ENCODE data around the gene SCOC.
"Not testable (repeated sequence)": the region's sequence is repeated elsewhere in the genome, so short reads cannot be mapped to it uniquely, and the experiment has no call there.

SCOC gene

DNA sequence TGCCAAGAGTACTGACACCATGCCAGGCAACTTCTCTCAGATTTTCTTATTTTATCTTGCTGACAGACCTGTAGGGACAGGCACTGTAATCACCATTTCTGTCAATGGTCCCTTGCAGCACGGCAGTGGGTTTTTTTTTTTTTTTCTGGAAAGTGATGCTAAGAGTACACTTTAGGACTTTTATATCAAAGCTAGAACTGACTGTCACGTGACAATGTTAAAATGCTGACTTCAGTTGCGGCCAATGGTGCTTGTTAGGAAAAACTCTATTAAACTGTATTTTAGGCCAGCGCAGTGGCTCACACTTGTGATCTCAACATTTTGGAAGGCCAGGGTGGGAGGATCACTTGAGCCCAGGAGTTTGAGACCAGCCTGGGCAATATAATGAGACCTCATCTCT, 12.3 kb upstream of the SCOC start:
- DNase-seq (ENCODE audit: low read depth), result no peak

DNA sequence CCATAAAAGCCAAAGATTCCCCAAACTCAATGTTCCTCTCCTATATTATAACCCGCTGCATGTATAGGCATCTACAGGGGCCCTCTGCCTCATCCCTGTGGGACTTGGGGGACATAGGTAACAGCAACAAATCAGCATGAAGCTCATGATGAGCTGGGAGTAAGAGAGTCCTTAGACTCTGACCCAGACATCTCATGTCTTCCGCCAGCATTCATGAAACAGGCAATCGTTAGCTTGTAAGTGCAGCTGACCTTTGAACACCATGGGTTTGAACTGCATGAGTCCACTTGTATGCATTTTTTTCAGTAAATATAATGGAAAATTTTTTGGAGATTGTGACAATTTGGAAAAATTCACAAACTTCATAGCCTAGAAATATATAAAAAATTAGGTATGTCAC, 10.4 kb upstream of the SCOC start:
- DNase-seq (ENCODE audit: low read depth), result no peak

DNA sequence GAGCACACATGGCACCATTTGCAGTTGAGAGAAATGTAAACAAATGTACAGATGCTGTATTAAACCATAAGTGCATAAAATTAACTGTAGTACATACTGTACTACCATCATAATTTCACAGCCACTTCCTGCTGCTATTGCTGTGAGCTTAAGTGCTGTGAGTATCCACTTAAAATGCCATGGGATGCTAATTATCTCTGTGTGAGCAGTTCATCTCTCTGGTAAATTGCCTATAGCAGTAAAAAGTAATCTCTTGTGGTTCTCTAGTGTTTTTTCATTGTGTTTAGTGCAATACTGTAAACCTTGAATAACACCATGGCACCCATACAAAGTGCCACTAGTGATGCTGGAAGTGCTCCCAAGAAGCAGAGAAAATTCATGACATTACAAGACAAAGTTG, 9.9 kb upstream of the SCOC start:
- DNase-seq (ENCODE audit: low read depth), result no peak

DNA sequence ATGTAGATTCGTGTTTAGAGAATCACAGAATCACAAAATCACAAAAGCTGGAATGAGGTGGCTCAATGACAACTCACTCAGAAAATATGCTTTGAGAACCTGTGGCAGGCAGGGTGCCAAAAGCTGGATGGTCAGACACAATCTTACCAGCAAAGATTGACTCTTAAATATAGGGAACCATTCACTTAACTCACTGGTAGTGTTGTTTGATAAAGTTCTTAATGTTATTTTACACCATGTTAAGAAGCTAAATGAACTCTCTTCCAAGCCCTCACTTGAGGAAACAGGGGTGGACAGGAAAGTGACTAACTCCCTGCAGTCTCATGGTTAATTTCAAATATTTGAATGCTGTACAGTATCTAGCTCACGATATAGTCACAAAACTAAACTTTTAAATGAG, 5.7 kb upstream of the SCOC start:
- no peak for DNase-seq (ENCODE audit: low read depth)

DNA sequence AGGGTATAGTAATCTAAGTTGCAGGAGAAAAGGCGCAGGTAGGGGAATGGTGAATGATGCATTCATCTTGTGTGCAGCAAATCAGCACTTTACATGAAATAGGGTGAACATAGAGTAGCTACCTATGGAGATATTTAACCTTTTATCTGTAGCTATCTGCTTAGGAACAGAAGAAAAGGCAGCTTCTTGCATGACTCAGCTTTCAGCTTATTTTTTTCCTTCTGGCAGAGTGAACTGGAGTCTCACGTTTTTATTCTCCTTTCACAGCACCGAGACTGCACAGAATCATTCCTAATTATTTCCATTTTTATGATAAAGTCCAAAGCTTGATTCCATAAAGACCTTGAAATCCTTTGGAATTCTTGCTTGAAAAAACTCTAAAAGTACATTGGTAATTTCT, 4.8 kb upstream of the SCOC start:
- no peak for DNase-seq (ENCODE audit: low read depth)

DNA sequence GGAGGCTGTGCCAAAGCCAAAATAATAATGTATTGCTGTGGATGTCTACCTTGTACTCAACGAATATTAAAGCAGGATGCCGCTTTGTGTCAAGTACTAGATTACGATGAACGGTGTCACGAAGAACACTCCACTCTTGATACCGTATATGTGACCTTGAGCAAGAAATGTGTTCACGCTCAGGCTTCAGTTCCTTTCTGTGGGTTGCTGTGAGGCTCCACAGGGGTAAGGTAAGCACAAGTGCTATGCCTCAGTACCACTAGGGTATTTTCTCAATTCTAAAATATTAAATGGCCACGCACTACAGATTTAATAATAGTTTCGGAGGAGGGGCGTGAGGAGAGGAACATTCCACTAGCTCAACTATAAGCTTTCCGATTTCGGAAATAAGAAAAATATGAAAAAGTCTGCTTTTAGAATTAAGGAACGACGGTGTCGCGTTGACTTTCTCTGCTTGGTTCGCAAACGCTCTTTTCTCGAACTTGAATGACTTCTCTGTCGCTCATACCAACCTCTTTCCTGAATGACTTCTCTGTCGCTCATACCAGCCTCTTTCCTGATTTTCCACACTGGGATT, 607 bp upstream of the SCOC start:
- DNase-seq (ENCODE audit: low read depth), result no peak

DNA sequence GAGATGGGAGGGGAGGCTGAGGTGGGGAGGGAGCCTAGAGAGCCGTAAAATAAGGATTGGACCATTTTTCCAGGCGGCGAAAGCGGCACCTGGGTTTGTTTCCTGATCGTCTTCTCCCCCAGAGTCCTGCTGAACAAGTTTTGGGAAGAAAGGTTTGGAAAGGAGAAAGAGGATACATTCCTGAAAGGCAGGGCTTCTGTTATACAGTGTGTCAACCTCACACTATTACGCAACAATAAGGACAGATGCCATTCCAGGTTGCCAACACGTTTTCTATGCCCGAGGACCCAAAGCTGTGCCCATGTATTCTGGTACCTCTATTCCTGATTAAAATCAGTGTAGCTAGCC, 658 bp downstream of the SCOC start:
- DNase-seq (ENCODE audit: low read depth), result no peak

DNA sequence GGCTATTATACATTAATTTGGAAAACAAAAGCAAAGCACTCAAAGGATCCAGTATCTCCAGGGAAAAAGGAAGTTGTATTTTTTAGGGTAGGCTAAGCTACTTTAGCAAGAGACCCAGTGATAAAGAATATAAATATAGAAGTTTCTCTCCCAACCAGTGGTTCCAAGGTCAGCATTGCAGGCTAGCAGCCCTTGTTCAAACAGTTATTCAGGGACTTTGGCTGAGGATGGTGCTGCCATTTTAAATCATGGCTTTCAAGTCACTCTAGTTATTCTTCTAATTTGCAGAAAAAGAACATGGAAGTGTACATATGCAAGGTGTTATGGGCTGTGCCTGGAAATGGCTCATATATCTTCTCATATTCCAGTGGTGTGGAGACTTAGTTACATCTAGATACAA, 9.3 kb downstream of the SCOC start:
- DNase-seq (ENCODE audit: low read depth), result no peak

DNA sequence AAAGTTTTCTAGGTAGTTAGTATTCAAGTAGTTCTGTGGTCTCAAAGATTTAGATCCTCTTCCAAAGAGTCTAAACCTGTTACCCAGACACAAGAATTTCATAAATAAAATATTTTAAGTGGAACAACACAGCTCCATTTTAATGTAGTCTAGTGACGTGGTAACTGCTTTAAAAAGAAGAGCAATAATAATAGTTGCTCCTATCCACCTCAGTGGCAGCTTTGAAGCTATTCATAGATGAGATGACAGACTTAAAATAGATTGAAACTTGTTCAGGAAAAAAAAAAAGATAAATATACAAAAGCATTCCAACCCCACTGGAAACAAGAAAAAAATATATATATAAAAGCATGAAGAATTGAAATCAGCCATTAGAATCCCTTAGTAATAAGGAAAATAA, 14.6 kb downstream of the SCOC start:
- DNase-seq (ENCODE audit: low read depth), result no peak

DNA sequence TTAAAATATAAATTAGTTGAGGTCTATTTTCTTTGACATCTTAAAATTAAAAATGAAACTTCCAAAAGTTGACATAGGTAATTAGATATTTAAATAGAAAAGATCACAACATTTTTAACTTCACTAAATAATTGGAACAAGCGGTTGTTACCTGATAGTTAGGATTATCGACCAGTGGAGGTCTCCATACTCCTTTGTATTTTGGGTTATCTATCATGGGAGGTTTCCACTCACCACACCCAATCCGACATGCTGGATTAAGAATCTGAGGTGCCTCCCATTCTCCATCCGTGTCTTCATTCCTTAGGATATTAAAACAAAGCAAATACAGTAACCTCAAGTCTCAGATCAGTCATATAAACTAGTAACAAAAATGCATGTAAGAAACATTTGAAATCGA, 22.2 kb downstream of the SCOC start:
- no peak for DNase-seq (ENCODE audit: low read depth)

DNA sequence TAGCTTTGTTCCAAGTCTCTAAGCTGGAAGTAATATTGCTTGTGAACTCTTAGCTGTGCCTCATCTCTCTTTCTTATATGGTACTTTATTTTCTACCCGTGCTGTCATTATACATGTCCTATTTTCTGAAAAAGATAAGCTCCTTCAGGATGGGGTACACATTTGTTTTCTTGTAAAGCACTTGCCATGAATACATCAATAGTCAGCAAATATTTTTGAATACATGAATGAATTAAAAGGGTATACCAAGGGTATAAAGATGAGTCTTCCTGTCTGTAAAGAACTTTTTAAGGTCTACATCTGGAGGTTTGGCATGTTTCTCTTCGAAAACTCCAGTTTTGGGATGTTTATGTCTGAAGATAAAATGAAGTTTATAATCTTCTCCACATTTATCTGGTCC, 26.7 kb downstream of the SCOC start:
- DNase-seq (ENCODE audit: low read depth), result no peak

DNA sequence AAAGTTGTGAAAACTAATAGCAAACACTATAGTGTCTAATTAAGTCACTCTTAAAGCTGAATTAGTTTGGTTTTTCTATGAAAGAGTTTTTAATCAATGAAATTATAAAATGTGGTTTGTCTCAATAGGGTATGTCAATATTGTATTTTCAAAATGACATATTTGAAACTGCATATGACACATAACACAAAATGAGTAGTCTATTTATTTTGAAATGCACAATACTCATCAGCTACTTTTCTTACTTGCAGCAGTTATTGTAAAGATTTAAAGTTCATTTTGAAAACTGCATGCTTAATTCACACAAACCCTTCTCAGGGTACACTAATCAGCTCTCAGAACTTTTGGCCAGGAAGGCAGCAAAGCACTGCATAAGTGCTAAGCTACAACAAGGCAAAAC, 32.8 kb downstream of the SCOC start:
- DNase-seq (ENCODE audit: low read depth), result no peak

DNA sequence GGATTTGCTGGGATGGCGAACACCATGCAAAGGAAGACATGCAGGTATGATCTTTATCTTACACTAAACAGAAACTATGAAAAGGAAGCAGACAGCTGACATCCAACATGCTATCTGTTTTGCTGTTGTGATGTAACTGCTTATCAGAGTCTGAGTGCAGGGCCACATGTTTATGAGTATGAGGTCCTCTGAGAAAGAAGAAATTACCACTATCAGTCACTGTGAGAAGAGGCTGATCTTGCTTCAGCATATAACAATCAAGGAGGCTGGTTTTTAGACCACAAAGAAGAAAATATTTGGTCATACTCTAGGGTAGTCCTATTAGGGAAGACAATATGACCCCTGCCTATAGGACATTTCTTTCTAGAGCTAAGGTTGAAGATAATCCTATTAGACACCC, 35.5 kb downstream of the SCOC start:
- DNase-seq (ENCODE audit: low read depth), result no peak

DNA sequence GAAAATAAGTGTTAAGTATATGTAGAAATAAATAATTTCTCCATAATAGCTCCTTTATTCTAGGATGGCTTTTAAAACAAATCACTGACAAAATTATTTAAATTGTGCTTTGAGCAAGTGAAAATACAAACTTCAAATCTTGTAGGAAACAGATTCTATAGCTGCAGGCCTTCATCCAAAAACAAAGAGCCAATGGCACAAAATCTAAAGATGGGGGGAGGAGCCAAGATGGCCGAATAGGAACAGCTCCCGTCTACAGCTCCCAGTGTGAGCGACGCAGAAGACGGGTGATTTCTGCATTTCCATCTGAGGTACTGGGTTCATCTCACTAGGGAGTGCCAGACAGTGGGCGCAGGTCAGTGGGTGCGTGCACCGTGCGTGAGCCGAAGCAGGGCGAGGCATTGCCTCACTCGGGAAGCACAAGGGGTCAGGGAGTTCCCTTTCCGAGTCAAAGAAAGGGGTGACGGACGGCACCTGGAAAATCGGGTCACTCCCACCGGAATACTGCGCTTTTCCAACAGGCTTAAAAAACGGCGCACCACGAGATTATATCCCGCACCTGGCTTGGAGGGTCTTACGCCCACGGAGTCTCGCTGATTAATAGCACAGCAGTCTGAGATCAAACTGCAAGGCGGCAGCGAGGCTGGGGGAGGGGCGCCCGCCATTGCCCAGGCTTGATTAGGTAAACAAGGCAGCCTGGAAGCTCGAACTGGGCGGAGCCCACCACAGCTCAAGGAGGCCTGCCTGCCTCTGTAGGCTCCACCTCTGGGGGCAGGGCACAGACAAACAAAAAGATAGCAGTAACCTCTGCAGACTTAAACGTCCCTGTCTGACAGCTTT, 39.9 kb downstream of the SCOC start:
- not testable (repeated sequence) for DNase-seq (ENCODE audit: low read depth)

DNA sequence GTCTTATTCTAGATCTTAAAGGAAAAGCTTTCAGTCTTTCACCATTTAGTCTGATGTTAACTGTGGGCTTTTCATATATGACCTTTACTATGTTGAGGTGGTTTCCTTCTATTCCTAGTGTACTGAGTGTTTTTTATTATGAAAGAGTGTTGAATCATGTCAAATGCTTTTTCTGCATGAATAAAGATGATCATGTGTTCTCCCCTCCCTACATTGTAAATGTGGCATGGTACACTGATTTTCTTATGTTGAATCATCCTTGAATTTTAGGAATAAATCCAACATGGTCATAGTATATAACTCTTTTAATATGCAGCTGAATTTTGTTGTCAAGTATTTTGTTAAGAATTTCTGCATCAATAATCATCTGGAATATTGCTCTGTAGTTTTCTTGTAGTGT, 49.7 kb downstream of the SCOC start:
- DNase-seq (ENCODE audit: low read depth), result no peak

DNA sequence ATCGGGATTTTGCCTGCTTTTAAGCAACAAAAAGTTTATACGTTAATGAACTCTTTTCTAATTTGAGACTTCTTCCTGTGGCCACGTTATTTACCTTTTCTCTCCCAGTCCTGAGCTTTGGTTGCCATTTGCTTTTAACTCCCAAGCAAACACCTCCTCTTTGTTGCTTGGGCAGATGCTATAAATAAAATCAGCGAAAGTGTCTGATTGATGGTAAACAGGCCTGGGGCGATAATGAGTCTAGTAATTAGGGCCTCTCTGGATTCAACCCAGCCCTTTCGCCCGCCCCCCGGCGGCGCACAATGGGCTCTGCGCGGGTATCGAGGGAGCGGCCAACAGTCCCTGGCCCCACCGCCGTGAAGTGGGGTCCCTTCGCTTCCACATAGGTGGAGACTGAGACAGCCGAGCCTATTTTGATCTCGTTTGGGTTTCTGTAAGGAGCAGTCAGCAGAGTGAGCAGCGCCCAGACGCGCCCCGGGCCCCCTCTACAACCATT, 53.2 kb downstream of the SCOC start:
- DNase-seq (ENCODE audit: low read depth), result no peak

DNA sequence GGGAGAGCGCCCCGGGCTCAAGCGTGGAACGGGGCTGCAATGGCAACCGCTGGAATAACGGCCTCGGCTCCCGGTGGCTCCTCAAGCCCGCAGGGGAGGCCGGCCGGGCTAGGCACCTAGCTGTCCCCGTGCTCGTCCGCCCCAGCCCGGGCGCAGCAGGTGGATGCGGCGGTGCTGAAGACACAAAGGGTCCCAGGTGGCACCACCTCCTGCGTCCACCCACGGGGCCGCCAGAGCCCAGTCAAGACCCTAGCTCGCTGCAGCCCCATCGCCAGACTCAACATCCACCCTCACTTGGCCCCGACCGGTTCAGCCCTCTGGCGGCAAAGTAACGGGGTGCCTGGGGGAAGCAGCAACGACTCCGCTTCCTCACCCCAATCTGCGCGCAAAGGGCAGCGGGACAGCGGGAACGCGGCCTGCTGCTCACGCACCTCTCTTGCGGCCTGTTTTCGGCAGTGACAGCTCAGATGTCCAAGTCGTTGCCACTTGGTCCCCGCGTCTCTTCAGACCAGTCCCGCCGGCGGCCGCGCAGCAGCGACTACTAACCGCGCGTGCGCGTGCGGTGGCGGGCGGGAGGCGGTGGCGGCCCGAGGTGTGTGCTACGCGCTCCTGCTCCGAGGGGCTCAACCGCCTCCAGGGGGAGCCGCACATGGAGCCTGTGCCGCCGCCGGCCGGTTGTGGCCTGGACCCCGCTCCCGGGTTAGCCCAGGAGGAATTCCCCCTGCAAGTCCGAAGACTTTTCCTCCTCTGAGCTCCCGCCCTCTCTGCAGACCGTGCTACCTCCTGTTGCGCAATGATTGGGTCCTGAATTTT, 53.9 kb downstream of the SCOC start, which contains the start of gene CLGN:
TSS of gene CLGN (minus strand) at position 543 of the 813 bp plus-strand sequence. CDS start 14,570 bp downstream, outside the sequence.
- DNase-seq (ENCODE audit: low read depth), result peak; percentile 22

DNA sequence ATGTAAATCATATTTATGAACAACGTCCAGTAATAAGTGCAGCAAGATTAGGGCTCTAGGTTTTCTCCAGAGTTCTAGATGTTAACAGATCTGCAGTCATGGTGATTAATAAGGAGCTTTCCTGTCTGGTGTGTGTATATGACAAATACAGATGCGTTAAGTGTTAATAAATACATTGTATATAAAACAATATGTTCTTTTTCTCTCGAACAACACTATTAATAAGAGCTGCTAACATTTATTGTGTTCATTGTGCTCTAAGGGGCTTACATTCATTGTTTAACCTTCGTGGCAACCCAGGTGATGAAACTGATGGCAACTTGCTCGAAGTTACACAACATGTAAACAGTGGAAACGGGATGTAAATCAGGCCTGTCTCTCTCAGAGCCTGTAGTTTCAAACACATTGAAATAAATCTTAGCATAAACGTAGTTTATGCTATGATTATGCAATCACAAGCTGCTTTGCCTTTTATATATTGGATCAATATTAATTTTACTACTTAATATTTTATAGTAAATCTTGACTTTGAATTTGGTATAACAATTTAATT, 54.5 kb downstream of the SCOC start:
- DNase-seq (ENCODE audit: low read depth), result no peak
